Mucosa of descending colon (tissue), 3 donors: ENCODE data around the gene RASGEF1B. TPM values are rescaled to one million over a fixed set of nuclear protein-coding genes. Genes with fewer than 3 reads are reported as not detected.
A peak's percentile ranks its signal among the peaks of the same experiment; 100 is the strongest.

Experiments used
- ATAC-seq: fragments of 200-7000 bp; cut with Tn5 transposase; one replicate; pipeline ENCODE4 v1.9.1; 2020; ENCODE audit warnings: mild to moderate bottlenecking, moderate library complexity
- DNase-seq, 3 donors: peaks; one replicate each; pipeline ENCODE4 v3.0.0-alpha.2; 2020
- H3K36me3 ChIP-seq: fragments of 200-600 bp; one replicate; pipeline ENCODE4 v1.8.0; 2021; ENCODE audit warnings: low read depth, mild to moderate bottlenecking
- H3K4me1 ChIP-seq: fragments of 200-600 bp; one replicate; pipeline ENCODE4 v1.8.0; 2021; ENCODE audit warnings: low read depth, mild to moderate bottlenecking
- H3K4me3 ChIP-seq: fragments of 200-600 bp; one replicate; pipeline ENCODE4 v1.8.0; 2021; ENCODE audit warnings: mild to moderate bottlenecking
- H3K9me3 ChIP-seq: fragments of 200-600 bp; one replicate; pipeline ENCODE4 v1.8.0; 2021; ENCODE audit warnings: mild to moderate bottlenecking
- intact Hi-C, 2 donors: fragments of 100-400 bp; cut with DNase I in 1 of 2; cut with micrococcal nuclease in 1 of 2; formaldehyde crosslinking; loops; one replicate each; pipeline versions ENCODE4 v1.11.0 to v1.11.1; 2022; cut with DNase I, micrococcal nuclease
- total RNA-seq, 3 donors: library from RNA; stranded (reverse); fragmentation: NEBNext Ultra II Directional in 2 of 3; extraction: Animal tissue kit (Norgen Biotek cat#: 25700) in 2 of 3; gene quantifications; one replicate each; pipeline versions ENCODE4 v1.2.1 to v1.2.4, GENCODE V29; 2021 to 2023
- TF ChIP-seq, protein P1 (sequence below): fragments of 200-600 bp; IDR thresholded peaks from one replicate; pipeline ENCODE4 v1.8.0; 2022; ENCODE audit warnings: antibody characterized with exemption, mild to moderate bottlenecking
- donor health status: DM: no; HTN: no; CAD: no; lungs with moderate emphysema.
- donor health status: DM: no; HTN: no; CAD: no.
- donor health status: DM: no; HTN: yes; CAD: no.

Gene RASGEF1B
- total RNA-seq, 3 donors from 2014 or later, result 13.6 to 20.5 (median 15.4) TPM

DNA sequence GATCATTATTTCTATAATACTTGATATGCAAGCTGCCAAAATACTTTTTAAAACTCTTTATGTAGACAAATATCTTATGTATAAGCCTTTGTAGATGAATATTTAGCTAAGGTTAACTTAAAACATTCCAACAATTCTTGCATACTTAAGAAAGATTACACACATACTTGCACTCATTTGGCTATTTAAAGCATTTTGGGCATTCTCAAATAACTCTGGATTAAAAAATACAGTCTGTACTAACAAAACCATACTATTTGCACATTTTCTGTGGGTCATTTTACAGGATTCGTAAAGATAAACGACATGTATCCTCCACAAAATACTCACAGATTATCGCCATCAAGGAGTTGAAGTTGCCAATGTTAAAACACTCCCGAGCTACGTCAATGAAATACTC, 26.5 kb downstream of the RASGEF1B start:
- DNase-seq (no peak), ATAC-seq (no peak)
- TF ChIP-seq, protein P1, sequence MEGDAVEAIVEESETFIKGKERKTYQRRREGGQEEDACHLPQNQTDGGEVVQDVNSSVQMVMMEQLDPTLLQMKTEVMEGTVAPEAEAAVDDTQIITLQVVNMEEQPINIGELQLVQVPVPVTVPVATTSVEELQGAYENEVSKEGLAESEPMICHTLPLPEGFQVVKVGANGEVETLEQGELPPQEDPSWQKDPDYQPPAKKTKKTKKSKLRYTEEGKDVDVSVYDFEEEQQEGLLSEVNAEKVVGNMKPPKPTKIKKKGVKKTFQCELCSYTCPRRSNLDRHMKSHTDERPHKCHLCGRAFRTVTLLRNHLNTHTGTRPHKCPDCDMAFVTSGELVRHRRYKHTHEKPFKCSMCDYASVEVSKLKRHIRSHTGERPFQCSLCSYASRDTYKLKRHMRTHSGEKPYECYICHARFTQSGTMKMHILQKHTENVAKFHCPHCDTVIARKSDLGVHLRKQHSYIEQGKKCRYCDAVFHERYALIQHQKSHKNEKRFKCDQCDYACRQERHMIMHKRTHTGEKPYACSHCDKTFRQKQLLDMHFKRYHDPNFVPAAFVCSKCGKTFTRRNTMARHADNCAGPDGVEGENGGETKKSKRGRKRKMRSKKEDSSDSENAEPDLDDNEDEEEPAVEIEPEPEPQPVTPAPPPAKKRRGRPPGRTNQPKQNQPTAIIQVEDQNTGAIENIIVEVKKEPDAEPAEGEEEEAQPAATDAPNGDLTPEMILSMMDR, result no peak
- intact Hi-C loops, result no loop called here
- Histone ChIP-seq H3K36me3 (no peaks in the 10 kb centered on the region), H3K9me3 (no peaks in the 10 kb centered on the region), H3K4me3 (no peak overlapping the region), H3K4me1 (no peaks in the 10 kb centered on the region)

DNA sequence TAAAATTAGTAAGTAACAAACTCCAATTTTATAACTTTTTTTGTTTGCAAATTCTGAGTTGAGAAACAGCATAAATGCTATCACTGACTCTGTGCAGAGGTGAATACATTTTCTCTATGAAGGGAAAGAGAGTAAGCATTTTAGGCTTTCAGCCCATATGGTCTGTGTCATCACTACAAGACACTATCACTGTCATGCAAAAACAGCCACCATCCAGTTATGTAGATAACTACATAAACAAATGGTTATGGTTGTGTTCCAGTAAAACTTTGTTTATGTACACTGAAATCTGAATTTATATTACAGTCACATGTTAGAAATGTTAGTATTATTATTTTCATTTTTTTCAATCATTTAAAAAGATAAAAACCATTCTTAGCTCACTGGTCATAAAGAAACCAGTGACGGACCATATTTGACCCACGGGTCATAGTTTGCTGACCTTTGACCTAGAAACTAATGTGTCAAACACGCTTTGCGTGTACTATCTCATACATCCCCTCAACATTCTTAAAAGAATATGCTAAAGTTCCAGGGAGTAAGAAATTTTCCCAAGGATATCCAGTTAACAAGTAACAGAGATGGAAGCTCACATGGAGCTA, 29.1 kb downstream of the RASGEF1B start:
- Histone ChIP-seq H3K4me3 (no peak overlapping the region), H3K9me3 (no peaks in the 10 kb centered on the region), H3K4me1 (peaks cover under 1% of the 10 kb centered on the region), H3K36me3 (no peaks in the 10 kb centered on the region)
- ATAC-seq (no peak), DNase-seq (no peak)
- TF ChIP-seq, protein P1, result no peak
- intact Hi-C loops, result no loop called here

DNA sequence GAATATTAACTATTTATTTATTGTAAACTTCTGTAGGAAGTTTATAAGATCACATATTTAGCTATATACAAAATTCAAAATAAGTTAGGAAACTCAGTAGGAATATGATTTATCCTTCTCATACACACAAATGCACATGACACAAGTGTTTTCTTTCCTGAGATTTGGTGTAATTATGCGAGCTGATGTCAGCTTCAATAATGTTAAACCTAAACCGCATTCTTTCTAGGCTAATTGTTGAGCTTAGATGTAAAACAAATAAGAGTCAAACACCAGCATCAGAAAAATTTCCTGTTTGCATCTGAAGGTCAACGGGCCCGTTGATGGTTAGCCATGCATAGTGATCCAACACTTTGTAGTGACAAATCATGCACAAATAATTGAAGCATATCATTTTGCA, 30.8 kb downstream of the RASGEF1B start:
- no peak for ATAC-seq
- Histone ChIP-seq H3K4me3 (no peak overlapping the region), H3K9me3 (no peaks in the 10 kb centered on the region), H3K36me3 (no peaks in the 10 kb centered on the region), H3K4me1 (peaks cover 10% of the 10 kb centered on the region)
- intact Hi-C loops, result no loop called here
- no peak for DNase-seq
- TF ChIP-seq, protein P1, result no peak

DNA sequence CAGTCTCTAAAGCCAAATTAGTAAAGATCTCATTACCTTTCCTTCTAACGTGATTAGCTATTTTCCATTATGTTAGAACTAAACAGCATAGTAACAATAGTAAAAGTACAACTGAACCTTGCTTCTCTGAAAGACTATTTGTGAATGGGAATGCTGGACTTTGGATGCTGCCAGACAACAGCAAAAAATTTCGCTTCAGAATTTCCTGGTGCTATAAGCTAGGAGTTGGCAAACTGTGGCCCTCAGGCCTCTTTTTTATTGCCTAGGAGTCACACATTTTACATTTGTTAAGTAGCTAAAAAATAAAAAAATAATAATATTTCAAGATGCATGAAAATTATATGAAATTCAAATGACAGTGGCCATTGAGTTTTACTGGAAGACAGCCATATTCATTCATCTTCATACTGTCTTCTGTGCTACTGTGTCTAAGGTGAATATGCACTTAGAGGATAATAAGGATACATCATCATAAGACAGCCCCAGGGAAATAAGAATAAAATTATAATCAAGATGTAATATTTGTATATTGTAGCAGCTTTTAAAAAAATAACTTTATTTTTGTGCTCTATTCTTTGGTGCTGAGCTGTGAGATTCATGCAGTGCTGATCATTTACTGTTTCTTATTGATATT, 34.6 kb downstream of the RASGEF1B start:
- Histone ChIP-seq H3K9me3 (no peaks in the 10 kb centered on the region), H3K36me3 (no peaks in the 10 kb centered on the region), H3K4me1 (peaks cover 10% of the 10 kb centered on the region), H3K4me3 (no peak overlapping the region)
- DNase-seq, result peak in 1 of 3 donors; percentile 56
- TF ChIP-seq, protein P1, result no peak
- intact Hi-C loops, result no loop called here
- peak; percentile 91 for ATAC-seq

DNA sequence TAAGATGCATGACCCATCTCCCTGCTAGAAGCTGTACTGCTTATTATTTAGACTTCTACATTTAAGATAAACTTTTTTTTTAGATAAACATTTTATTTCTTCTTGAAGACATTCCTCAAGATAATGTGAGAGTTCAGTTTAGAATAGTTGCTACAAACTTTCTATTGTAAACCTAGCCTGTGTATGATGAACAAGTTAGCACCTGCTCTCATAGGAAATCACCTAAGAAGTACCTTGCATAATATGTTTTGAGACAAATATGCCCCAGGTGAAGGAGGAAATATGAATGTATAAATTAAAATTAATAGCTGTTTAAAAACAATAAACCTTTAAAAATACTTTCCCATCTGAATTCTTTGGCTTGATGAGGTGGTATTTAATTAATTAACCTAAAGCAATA, 35.6 kb downstream of the RASGEF1B start:
- Histone ChIP-seq H3K4me1 (peaks cover 10% of the 10 kb centered on the region), H3K9me3 (no peaks in the 10 kb centered on the region), H3K4me3 (no peak overlapping the region), H3K36me3 (no peaks in the 10 kb centered on the region)
- ATAC-seq, result no peak
- no peak for DNase-seq
- intact Hi-C loops, result no loop called here
- TF ChIP-seq, protein P1, result no peak
